Measurements from ENCODE around the gene TNS4. TPM values are rescaled to one million over a fixed set of nuclear protein-coding genes. Genes with fewer than 3 reads are reported as not detected.

Gene TNS4
- total and polyA plus RNA-seq, 2 donors (not counting 1 experiment from before 2014, with no cell fraction given), result not detected

DNA sequence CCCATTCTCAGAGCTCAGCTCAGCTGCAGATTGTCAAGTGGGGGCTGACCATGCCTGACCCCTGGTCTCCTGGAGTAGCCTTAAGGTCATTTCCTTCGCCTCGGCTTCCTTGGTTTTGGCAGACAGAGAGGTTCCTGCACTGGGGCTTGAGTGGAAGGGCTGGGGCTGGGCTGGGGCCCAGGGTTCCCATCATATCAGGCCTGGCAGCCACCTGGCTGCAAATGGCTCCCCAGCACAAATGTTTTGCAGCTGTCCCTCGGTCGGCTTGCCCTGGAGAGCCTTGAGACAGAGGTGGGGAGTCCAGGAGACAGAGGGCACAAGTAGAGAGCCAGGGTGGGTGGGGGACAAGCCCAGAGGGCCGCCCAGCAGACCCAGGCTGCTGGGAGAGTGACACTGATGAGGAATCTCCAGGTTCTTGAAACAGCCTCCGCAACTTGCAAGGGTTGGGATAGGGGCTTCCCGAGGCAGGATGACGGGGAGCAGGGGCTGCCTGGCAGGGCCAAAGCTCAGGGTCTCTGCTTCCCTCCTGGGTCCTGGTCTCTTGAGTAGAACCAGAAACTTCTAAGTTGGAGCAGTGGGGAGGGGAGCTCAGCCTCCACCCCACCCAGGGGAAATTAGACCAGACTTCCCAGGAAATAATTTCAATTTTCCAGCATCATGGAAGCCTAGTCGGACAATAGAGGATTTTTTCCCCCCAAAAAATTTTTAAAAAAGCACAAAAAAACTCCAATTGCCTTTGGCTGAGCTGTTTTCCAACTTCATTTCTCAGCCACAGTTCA lies 38.9 kb downstream of the TNS4 start:
- H3K27me3 ChIP-seq (replicated peaks in 1 of 4; ENCODE audit: control extremely low read depth in 1 of 4, control insufficient read depth in 3 of 4, insufficient read depth in 4 of 4, low read length in 3 of 4), result peaks cover 0 to 3% (median 0%) of the 10 kb centered on the region in 4 experiments
- no peaks in the 10 kb centered on the region for H3K9me3 ChIP-seq (ENCODE audit: control extremely low read depth in 1 of 3, control insufficient read depth in 2 of 3, insufficient read depth in 1 of 3, low read length in 2 of 3)
- no peaks in the 10 kb centered on the region for H3K79me2 ChIP-seq (ENCODE audit: control insufficient read depth, insufficient read depth, low read length)
- no peaks in the 10 kb centered on the region for H3K4me1 Mint-ChIP-seq
- TF ChIP-seq, protein P1, sequence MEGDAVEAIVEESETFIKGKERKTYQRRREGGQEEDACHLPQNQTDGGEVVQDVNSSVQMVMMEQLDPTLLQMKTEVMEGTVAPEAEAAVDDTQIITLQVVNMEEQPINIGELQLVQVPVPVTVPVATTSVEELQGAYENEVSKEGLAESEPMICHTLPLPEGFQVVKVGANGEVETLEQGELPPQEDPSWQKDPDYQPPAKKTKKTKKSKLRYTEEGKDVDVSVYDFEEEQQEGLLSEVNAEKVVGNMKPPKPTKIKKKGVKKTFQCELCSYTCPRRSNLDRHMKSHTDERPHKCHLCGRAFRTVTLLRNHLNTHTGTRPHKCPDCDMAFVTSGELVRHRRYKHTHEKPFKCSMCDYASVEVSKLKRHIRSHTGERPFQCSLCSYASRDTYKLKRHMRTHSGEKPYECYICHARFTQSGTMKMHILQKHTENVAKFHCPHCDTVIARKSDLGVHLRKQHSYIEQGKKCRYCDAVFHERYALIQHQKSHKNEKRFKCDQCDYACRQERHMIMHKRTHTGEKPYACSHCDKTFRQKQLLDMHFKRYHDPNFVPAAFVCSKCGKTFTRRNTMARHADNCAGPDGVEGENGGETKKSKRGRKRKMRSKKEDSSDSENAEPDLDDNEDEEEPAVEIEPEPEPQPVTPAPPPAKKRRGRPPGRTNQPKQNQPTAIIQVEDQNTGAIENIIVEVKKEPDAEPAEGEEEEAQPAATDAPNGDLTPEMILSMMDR (IDR thresholded peaks at IDR 0.05), result no peak
- no peak for TF ChIP-seq EZH2 (IDR thresholded peaks at IDR 0.05; ENCODE audit: borderline replicate concordance, insufficient read depth, low read depth, low read length, poor library complexity, severe bottlenecking)
- H3K27ac ChIP-seq (ENCODE audit: low read length in 2 of 2), result no peak overlapping the region
- no peak overlapping the region for H3K9ac ChIP-seq (ENCODE audit: low read length)
- 96% methylated on average over 9 of the region's 9 CpGs for WGBS (ENCODE audit: insufficient coverage)
- intact Hi-C loops (cut with micrococcal nuclease), result no loop called here
- H3K4me3 Mint-ChIP-seq, result no peak overlapping the region
- POLR2A ChIA-PET, result no interaction called here
- H2AFZ ChIP-seq (ENCODE audit: insufficient read depth, low read depth, low read length, poor library complexity, severe bottlenecking), result no peak overlapping the region
- DNase-seq, result no peak
- no peaks in the 10 kb centered on the region for H3K36me3 ChIP-seq (replicated peaks in 1 of 2; ENCODE audit: control extremely low read depth in 1 of 2, control insufficient read depth in 1 of 2, extremely low read depth in 1 of 2, insufficient read depth in 2 of 2, low read length in 1 of 2)
- CTCF ChIA-PET, result interaction anchor here (0.6 to 0.7 kb wide), 2 partner anchors 15 to 65 kb away, joined by 3 read pairs; no protein-coding TSS in a partner anchor
- no peak overlapping the region for H3K4me3 ChIP-seq (ENCODE audit: control extremely low read depth in 1 of 5, extremely low read depth in 1 of 5, insufficient read depth in 1 of 5, low read depth in 2 of 5, low read length in 4 of 5)
- H4K20me1 ChIP-seq (ENCODE audit: control insufficient read depth, insufficient read depth, low read length, poor library complexity, severe bottlenecking), result no peaks in the 10 kb centered on the region
- no peak overlapping the region for H3K4me2 ChIP-seq (replicated peaks; ENCODE audit: low read depth, low read length, poor library complexity, severe bottlenecking)
- no peaks in the 10 kb centered on the region for H3K9me3 Mint-ChIP-seq (ENCODE audit: insufficient read depth)
- H3K27ac Mint-ChIP-seq, result no peak overlapping the region
- no peaks in the 10 kb centered on the region for H3K4me1 ChIP-seq (ENCODE audit: control insufficient read depth in 2 of 2, insufficient read depth in 2 of 2, low read length in 2 of 2)
- H3K27me3 Mint-ChIP-seq, result no peaks in the 10 kb centered on the region
- ATAC-seq (ENCODE audit: low read depth), result no peak

DNA sequence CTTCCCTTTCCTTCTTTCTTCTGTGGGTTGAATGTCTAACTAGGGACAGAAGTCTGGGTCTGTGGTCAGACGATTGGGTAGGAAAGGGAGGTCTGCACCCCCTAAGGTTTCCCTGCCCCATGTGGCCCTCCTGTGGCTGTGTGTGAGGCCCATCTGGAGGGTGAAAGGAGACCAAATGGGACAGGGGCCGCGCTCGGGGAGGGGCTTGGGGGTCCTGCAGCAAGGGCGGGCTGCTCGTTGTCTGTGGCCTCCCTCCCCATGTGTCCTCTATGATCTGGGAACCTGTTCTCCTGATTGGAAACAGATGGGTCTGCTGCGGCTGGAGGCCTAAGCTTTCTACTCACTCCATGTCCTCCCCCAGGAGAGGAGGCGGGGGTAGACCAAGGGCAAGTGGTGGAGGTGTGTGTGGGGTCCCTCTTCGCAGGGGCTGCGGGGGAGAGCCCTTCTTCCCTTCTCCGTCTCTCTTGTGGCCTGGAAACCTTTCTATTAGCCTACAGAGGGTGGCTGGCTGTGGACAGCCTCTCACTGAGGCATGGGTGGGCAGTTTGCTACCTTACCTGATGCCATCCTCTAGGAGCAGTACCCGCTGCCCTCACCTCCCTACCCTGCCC lies 39.6 kb downstream of the TNS4 start:
- no peaks in the 10 kb centered on the region for H3K36me3 ChIP-seq (replicated peaks in 1 of 2; ENCODE audit: control extremely low read depth in 1 of 2, control insufficient read depth in 1 of 2, extremely low read depth in 1 of 2, insufficient read depth in 2 of 2, low read length in 1 of 2)
- H3K4me1 ChIP-seq (ENCODE audit: control insufficient read depth in 2 of 2, insufficient read depth in 2 of 2, low read length in 2 of 2), result no peaks in the 10 kb centered on the region
- no peak overlapping the region for H3K4me3 ChIP-seq (ENCODE audit: control extremely low read depth in 1 of 5, extremely low read depth in 1 of 5, insufficient read depth in 1 of 5, low read depth in 2 of 5, low read length in 4 of 5)
- H3K9me3 ChIP-seq (ENCODE audit: control extremely low read depth in 1 of 3, control insufficient read depth in 2 of 3, insufficient read depth in 1 of 3, low read length in 2 of 3), result no peaks in the 10 kb centered on the region
- H3K79me2 ChIP-seq (ENCODE audit: control insufficient read depth, insufficient read depth, low read length), result no peaks in the 10 kb centered on the region
- ChIA-PET CTCF (interaction anchor here (0.7 kb wide), 1 partner anchor 14 kb away, joined by 3 read pairs; no protein-coding TSS in a partner anchor), POLR2A (no interaction called here)
- no peak overlapping the region for H3K27ac ChIP-seq (ENCODE audit: low read length in 2 of 2)
- H2AFZ ChIP-seq (ENCODE audit: insufficient read depth, low read depth, low read length, poor library complexity, severe bottlenecking), result no peak overlapping the region
- Mint-ChIP-seq H3K4me3 (no peak overlapping the region), H3K27ac (no peak overlapping the region), H3K9me3 (ENCODE audit: insufficient read depth) (no peaks in the 10 kb centered on the region), H3K27me3 (no peaks in the 10 kb centered on the region), H3K4me1 (no peaks in the 10 kb centered on the region)
- no peak for TF ChIP-seq EZH2 (IDR thresholded peaks at IDR 0.05; ENCODE audit: borderline replicate concordance, insufficient read depth, low read depth, low read length, poor library complexity, severe bottlenecking)
- TF ChIP-seq, protein P1 (IDR thresholded peaks at IDR 0.05), result no peak
- ATAC-seq (ENCODE audit: low read depth) (no peak), DNase-seq (no peak)
- 83% methylated on average over 5 of the region's 12 CpGs for WGBS (ENCODE audit: insufficient coverage)
- H3K9ac ChIP-seq (ENCODE audit: low read length), result no peak overlapping the region
- no peaks in the 10 kb centered on the region for H4K20me1 ChIP-seq (ENCODE audit: control insufficient read depth, insufficient read depth, low read length, poor library complexity, severe bottlenecking)
- peaks cover 0 to 3% (median 0%) of the 10 kb centered on the region in 4 experiments for H3K27me3 ChIP-seq (replicated peaks in 1 of 4; ENCODE audit: control extremely low read depth in 1 of 4, control insufficient read depth in 3 of 4, insufficient read depth in 4 of 4, low read length in 3 of 4)
- intact Hi-C loops (cut with micrococcal nuclease), result no loop called here
- H3K4me2 ChIP-seq (replicated peaks; ENCODE audit: low read depth, low read length, poor library complexity, severe bottlenecking), result no peak overlapping the region

Data from B cell (primary cell).